PC-9 (cell line): Measurements from ENCODE around the gene MS4A10. TPM values are rescaled to one million over a fixed set of nuclear protein-coding genes. Genes with fewer than 3 reads are reported as not detected.

Experiments
- BruUV-seq: library from RNA; stranded (reverse); fragments of 400-500 nt; replicated peaks from 2 replicates; lab custom pipeline; 2021; lab: Mats Ljungman, UMichigan
- CTCF ChIA-PET: fragments of 300-600 bp; sonication (Branson Sonifier 250); formaldehyde crosslinking; loops from one replicate; lab custom pipeline; 2022; ENCODE audit warnings: antibody characterized with exemption; lab: Charles Lee
- POLR2A ChIA-PET: fragments of 300-600 bp; sonication (Branson Sonifier 250); formaldehyde crosslinking; loops from one replicate; lab custom pipeline; 2022; ENCODE audit warnings: antibody characterized with exemption; ENCODE audit not compliant: unreplicated experiment; lab: Charles Lee
- DNase-seq, 2 experiments: peaks; one replicate each; pipeline versions ENCODE4 v3.0.0 to v3.0.0-alpha.2; 2015 to 2022; ENCODE audit warnings: mixed read lengths in 1 of 2
- H2AFZ ChIP-seq: fragments of 200-600 bp; sonication (generic); 2 replicates; pipeline ENCODE4 v1.8.1; 2017; ENCODE audit warnings: antibody characterized with exemption
- H3F3A ChIP-seq: fragments of 200-600 bp; sonication (generic); 2 replicates; pipeline ENCODE4 v1.8.1; 2017; ENCODE audit warnings: antibody characterized with exemption, mild to moderate bottlenecking, low read depth; ENCODE audit not compliant: insufficient read depth
- H3K27ac ChIP-seq: fragments of 200-600 bp; sonication (generic); 2 replicates; pipeline ENCODE4 v1.6.1; 2016; ENCODE audit warnings: mixed run types
- H3K27me3 ChIP-seq: fragments of 200-600 bp; sonication (generic); 2 replicates; pipeline ENCODE4 v1.6.1; 2016; ENCODE audit warnings: low read depth, mixed run types; ENCODE audit not compliant: insufficient read depth
- H3K36me3 ChIP-seq: fragments of 200-600 bp; sonication (generic); 2 replicates; pipeline ENCODE4 v1.6.1; 2016; ENCODE audit warnings: low read depth, mixed run types
- H3K4me1 ChIP-seq: fragments of 200-600 bp; sonication (generic); replicated peaks from 2 replicates; pipeline ENCODE4 v1.6.1; 2016; ENCODE audit warnings: mixed run types; ENCODE audit not compliant: insufficient read depth
- H3K4me2 ChIP-seq: fragments of 200-600 bp; sonication (generic); 2 replicates; pipeline ENCODE4 v1.6.1; 2017; ENCODE audit warnings: mixed run types
- H3K4me3 ChIP-seq: fragments of 200-600 bp; sonication (generic); 2 replicates; pipeline ENCODE4 v1.6.1; 2016; ENCODE audit warnings: mixed run types
- H3K79me2 ChIP-seq: fragments of 200-600 bp; sonication (generic); 2 replicates; pipeline ENCODE4 v1.6.1; 2017; ENCODE audit warnings: low read depth, mixed run types
- H3K9me2 ChIP-seq: fragments of 200-600 bp; sonication (generic); 2 replicates; pipeline ENCODE4 v1.8.1; 2017; ENCODE audit warnings: mild to moderate bottlenecking; ENCODE audit not compliant: insufficient read depth
- H3K9me3 ChIP-seq: fragments of 200-600 bp; sonication (generic); 2 replicates; pipeline ENCODE4 v1.8.1; 2016; ENCODE audit warnings: low read depth; ENCODE audit not compliant: insufficient read depth
- H4K20me1 ChIP-seq: fragments of 200-600 bp; sonication (generic); 2 replicates; pipeline ENCODE4 v1.8.1; 2017; ENCODE audit not compliant: insufficient read depth
- CTCF ChIP-seq: fragments of 200-600 bp; sonication (generic); conservative IDR thresholded peaks from 2 replicates; pipeline ENCODE4 v1.6.1; 2017; ENCODE audit warnings: mixed run types, antibody characterized with exemption, mild to moderate bottlenecking, moderate library complexity
- EZH2 ChIP-seq: fragments of 200-600 bp; sonication (generic); IDR thresholded peaks from 2 replicates; pipeline ENCODE4 v1.8.0; 2017; ENCODE audit warnings: antibody characterized with exemption, low read depth
- intact Hi-C: fragments of 100-400 bp; cut with micrococcal nuclease; formaldehyde crosslinking; loops from one replicate; pipeline ENCODE4 v1.10.0; 2022; ENCODE audit not compliant: unreplicated experiment
- total RNA-seq: library from RNA; stranded (reverse); gene quantifications from 2 replicates; pipeline ENCODE4 v1.2.3, GENCODE V29; 2021

MS4A10 gene
- total RNA-seq, 1 experiment from 2014 or later: not detected

GRCh38 chr11:60835534-60835846, 50.4 kb downstream of the MS4A10 start:
- CTCF ChIA-PET: interaction anchor here (0.6 kb wide), 1 partner anchor 54 kb away, joined by 3 read pairs; no protein-coding TSS in a partner anchor
- no peak overlapping the region for H3K4me3 ChIP-seq
- TF ChIP-seq EZH2 (no peak), CTCF (no peak)
- H3K9me3 ChIP-seq: no peaks in the 10 kb centered on the region
- no peak overlapping the region for H3K27ac ChIP-seq
- H3K79me2 ChIP-seq: no peaks in the 10 kb centered on the region
- no peaks in the 10 kb centered on the region; the same call in 1 of the 2 replicates for H3K27me3 ChIP-seq
- H3K4me2 ChIP-seq: no peak overlapping the region
- DNase-seq: no peak
- H2AFZ ChIP-seq: no peak overlapping the region
- POLR2A ChIA-PET: no interaction called here
- BruUV-seq: no TSS peak
- intact Hi-C loops: no loop called here
- H3K36me3 ChIP-seq: no peaks in the 10 kb centered on the region
- 0 out of 2 replicates have a peak, but pooled peaks cover 3% of the 10 kb centered on the region for H4K20me1 ChIP-seq
- H3F3A ChIP-seq: peaks cover 6% of the 10 kb centered on the region; the same call in 1 of the 2 replicates
- no peaks in the 10 kb centered on the region for H3K9me2 ChIP-seq
- 0 out of 2 replicates have a peak, but pooled peaks cover 3% of the 10 kb centered on the region for H3K4me1 ChIP-seq

- DNase-seq: no peak
- TF ChIP-seq CTCF (no peak), EZH2 (no peak)
- Histone ChIP-seq H3K27me3 (no peaks in the 10 kb centered on the region; the same call in 1 of the 2 replicates), H3K36me3 (no peaks in the 10 kb centered on the region), H3K79me2 (peaks cover under 1% of the 10 kb centered on the region), H3K4me3 (no peak overlapping the region), H3K27ac (no peak overlapping the region), H4K20me1 (no peaks in the 10 kb centered on the region), H3K4me2 (no peak overlapping the region), H3K4me1 (no peaks in the 10 kb centered on the region), H3K9me3 (no peaks in the 10 kb centered on the region), H3K9me2 (no peaks in the 10 kb centered on the region), H3F3A (no peaks in the 10 kb centered on the region; the same call in 1 of the 2 replicates), H2AFZ (no peak overlapping the region)
- intact Hi-C loops: no loop called here
- ChIA-PET POLR2A (no interaction called here), CTCF (no interaction called here)
- no TSS peak for BruUV-seq
Measured at GRCh38 chr11:60836866-60837515, 51.9 kb downstream of the MS4A10 start.

- no peaks in the 10 kb centered on the region for H3K9me3 ChIP-seq
- ChIA-PET POLR2A (no interaction called here), CTCF (interaction anchor here (1.6 kb wide), 1 partner anchor 61 kb away, joined by 14 read pairs; no protein-coding TSS in a partner anchor)
- H3K4me2 ChIP-seq: no peak overlapping the region
- H3K4me3 ChIP-seq: no peak overlapping the region
- H3K9me2 ChIP-seq: no peaks in the 10 kb centered on the region
- TF ChIP-seq EZH2 (no peak), CTCF (no peak)
- H3K27ac ChIP-seq: no peak overlapping the region
- H3K4me1 ChIP-seq: peaks cover 1% of the 10 kb centered on the region; the same call in 1 of the 2 replicates
- DNase-seq: no peak
- intact Hi-C loops: no loop called here
- BruUV-seq: no TSS peak
- no peak overlapping the region for H2AFZ ChIP-seq
- H4K20me1 ChIP-seq: no peaks in the 10 kb centered on the region
- H3K79me2 ChIP-seq: peaks cover 12% of the 10 kb centered on the region
- H3K36me3 ChIP-seq: no peaks in the 10 kb centered on the region
- H3F3A ChIP-seq: no peaks in the 10 kb centered on the region; the same call in 1 of the 2 replicates
- H3K27me3 ChIP-seq: no peaks in the 10 kb centered on the region; the same call in 1 of the 2 replicates
Measured at GRCh38 chr11:60838132-60838531, 53.0 kb downstream of the MS4A10 start.
